A673 (cell line): ENCODE measurements around the gene KIFBP. TPM values are rescaled to one million over a fixed set of nuclear protein-coding genes. Genes with fewer than 3 reads are reported as not detected.
"Not testable (repeated sequence)": the region's sequence is repeated elsewhere in the genome, so short reads cannot be mapped to it uniquely, and the experiment has no call there.

ENCODE experiments used
- BruUV-seq: library from RNA; stranded (reverse); fragments of 400-500 nt; replicated peaks from 2 replicates; lab custom pipeline; 2021; lab: Mats Ljungman, UMichigan
- CTCF ChIA-PET: fragments of 300-600 bp; sonication (Branson Sonifier 250); formaldehyde crosslinking; loops from one replicate; lab custom pipeline; 2022; ENCODE audit warnings: antibody characterized with exemption; lab: Charles Lee
- POLR2A ChIA-PET: fragments of 300-600 bp; sonication (Branson Sonifier 250); formaldehyde crosslinking; loops from one replicate; lab custom pipeline; 2022; ENCODE audit warnings: antibody characterized with exemption; ENCODE audit not compliant: low non-redundant PET; lab: Charles Lee
- DNase-seq: peaks from one replicate; pipeline ENCODE4 v3.0.0-alpha.2; 2015; ENCODE audit warnings: low spot score
- H3K27ac ChIP-seq: fragments of 200-600 bp; sonication (generic); 2 replicates; pipeline ENCODE4 v1.5.1; 2016; ENCODE audit warnings: mixed run types, low read depth, mild to moderate bottlenecking, mixed read lengths, antibody characterized with exemption, low read length; ENCODE audit not compliant: poor library complexity, severe bottlenecking
- H3K27me3 ChIP-seq: fragments of 200-600 bp; sonication (generic); replicated peaks from 2 replicates; pipeline ENCODE4 v1.6.1; 2017; ENCODE audit warnings: mixed run types, low read depth, mild to moderate bottlenecking, mixed read lengths, antibody characterized with exemption, low read length; ENCODE audit not compliant: insufficient read depth, poor library complexity
- H3K36me3 ChIP-seq: fragments of 200-600 bp; sonication (generic); 2 replicates; pipeline ENCODE4 v1.6.1; 2016; ENCODE audit warnings: mixed run types, mild to moderate bottlenecking, mixed read lengths, antibody characterized with exemption, low read length; ENCODE audit not compliant: insufficient read depth, poor library complexity, severe bottlenecking
- H3K4me1 ChIP-seq: fragments of 200-600 bp; sonication (generic); 2 replicates; pipeline ENCODE4 v1.6.1; 2017; ENCODE audit warnings: mixed run types, mild to moderate bottlenecking, mixed read lengths, antibody characterized with exemption, low read length; ENCODE audit not compliant: insufficient read depth, poor library complexity, severe bottlenecking
- H3K4me3 ChIP-seq: fragments of 200-600 bp; sonication (generic); 2 replicates; pipeline ENCODE4 v1.5.1; 2016; ENCODE audit warnings: low read depth, mixed run types, mild to moderate bottlenecking, mixed read lengths, low read length; ENCODE audit not compliant: poor library complexity, severe bottlenecking
- H3K9me3 ChIP-seq: fragments of 200-600 bp; sonication (generic); 2 replicates; pipeline ENCODE4 v1.6.1; 2016; ENCODE audit warnings: mixed run types, low read depth, mild to moderate bottlenecking, mixed read lengths, antibody characterized with exemption, low read length; ENCODE audit not compliant: poor library complexity, severe bottlenecking
- EZH2 ChIP-seq: fragments of 200-600 bp; sonication (generic); IDR thresholded peaks from 2 replicates; pipeline ENCODE4 v1.6.1; 2017; ENCODE audit warnings: borderline replicate concordance, low read depth, mild to moderate bottlenecking, mixed read lengths, antibody characterized with exemption, low read length; ENCODE audit not compliant: poor library complexity, severe bottlenecking
- intact Hi-C: fragments of 100-400 bp; cut with micrococcal nuclease; formaldehyde crosslinking; loops from one replicate; pipeline ENCODE4 v1.10.0; 2022; ENCODE audit not compliant: unreplicated experiment
- total RNA-seq: library from RNA; stranded (reverse); gene quantifications from 2 replicates; pipeline ENCODE4 v1.2.3, GENCODE V29; 2021
- TF ChIP-seq, protein P1 (sequence below): fragments of 300-800, 200-600 bp; sonication (generic); conservative IDR thresholded peaks from 2 replicates; pipeline ENCODE4 v1.5.1; 2017; ENCODE audit warnings: low read depth, mild to moderate bottlenecking, antibody characterized with exemption, low read length, moderate library complexity, mixed read lengths

Gene KIFBP
- total RNA-seq, 1 experiment from 2014 or later: 42.8 TPM

DNA sequence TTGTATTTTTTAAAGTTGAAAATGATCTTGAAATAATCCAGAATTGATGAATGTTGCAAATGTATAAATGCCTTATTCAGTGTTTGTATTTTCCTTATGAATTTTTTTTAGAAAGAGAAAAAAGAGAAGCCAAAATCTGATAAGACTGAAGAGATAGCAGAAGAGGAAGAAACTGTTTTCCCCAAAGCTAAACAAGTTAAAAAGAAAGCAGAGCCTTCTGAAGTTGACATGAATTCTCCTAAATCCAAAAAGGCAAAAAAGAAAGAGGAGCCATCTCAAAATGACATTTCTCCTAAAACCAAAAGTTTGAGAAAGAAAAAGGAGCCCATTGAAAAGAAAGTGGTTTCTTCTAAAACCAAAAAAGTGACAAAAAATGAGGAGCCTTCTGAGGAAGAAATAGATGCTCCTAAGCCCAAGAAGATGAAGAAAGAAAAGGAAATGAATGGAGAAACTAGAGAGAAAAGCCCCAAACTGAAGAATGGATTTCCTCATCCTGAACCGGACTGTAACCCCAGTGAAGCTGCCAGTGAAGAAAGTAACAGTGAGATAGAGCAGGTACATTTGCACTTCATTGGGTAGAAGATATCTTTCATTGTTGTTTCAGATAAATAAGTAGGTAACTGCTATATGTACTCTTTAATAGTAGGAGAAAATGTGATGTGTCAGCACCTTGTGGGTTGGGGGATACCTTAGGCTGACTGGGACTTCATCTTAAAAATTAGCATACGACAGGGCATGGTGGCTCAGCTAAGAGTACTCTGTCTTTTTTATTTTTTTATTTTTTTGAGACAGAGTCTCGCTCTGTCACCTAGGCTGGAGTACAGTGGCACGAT, 28.7 kb upstream of the KIFBP start:
- H3K9me3 ChIP-seq: no peaks in the 10 kb centered on the region
- H3K27me3 ChIP-seq: no peaks in the 10 kb centered on the region
- intact Hi-C loops: loop anchor here (5.0 kb wide), 1 partner anchor 58 kb away; the partner anchor contains the start of gene DDX50
- no peaks in the 10 kb centered on the region for H3K4me1 ChIP-seq
- DNase-seq: no peak
- TF ChIP-seq EZH2: no peak
- TF ChIP-seq, protein P1, sequence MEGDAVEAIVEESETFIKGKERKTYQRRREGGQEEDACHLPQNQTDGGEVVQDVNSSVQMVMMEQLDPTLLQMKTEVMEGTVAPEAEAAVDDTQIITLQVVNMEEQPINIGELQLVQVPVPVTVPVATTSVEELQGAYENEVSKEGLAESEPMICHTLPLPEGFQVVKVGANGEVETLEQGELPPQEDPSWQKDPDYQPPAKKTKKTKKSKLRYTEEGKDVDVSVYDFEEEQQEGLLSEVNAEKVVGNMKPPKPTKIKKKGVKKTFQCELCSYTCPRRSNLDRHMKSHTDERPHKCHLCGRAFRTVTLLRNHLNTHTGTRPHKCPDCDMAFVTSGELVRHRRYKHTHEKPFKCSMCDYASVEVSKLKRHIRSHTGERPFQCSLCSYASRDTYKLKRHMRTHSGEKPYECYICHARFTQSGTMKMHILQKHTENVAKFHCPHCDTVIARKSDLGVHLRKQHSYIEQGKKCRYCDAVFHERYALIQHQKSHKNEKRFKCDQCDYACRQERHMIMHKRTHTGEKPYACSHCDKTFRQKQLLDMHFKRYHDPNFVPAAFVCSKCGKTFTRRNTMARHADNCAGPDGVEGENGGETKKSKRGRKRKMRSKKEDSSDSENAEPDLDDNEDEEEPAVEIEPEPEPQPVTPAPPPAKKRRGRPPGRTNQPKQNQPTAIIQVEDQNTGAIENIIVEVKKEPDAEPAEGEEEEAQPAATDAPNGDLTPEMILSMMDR: no peak
- no TSS peak for BruUV-seq
- H3K27ac ChIP-seq: no peak overlapping the region
- ChIA-PET POLR2A (no interaction called here), CTCF (interaction anchor here (0.5 kb wide), 1 partner anchor 21 kb away, joined by 4 read pairs; no protein-coding TSS in a partner anchor)
- H3K36me3 ChIP-seq: peaks cover 60% of the 10 kb centered on the region
- no peak overlapping the region for H3K4me3 ChIP-seq

GRCh38 chr10:68963151-68963550, 25.5 kb upstream of the KIFBP start:
- DNase-seq: no peak
- intact Hi-C loops: no loop called here
- no TSS peak for BruUV-seq
- H3K27me3 ChIP-seq: no peaks in the 10 kb centered on the region
- TF ChIP-seq, protein P1: no peak
- ChIA-PET POLR2A (no interaction called here), CTCF (no interaction called here)
- no peaks in the 10 kb centered on the region for H3K9me3 ChIP-seq
- no peak overlapping the region for H3K27ac ChIP-seq
- H3K36me3 ChIP-seq: peaks cover 91% of the 10 kb centered on the region
- H3K4me1 ChIP-seq: no peaks in the 10 kb centered on the region
- no peak overlapping the region for H3K4me3 ChIP-seq

- H3K36me3 ChIP-seq: peaks cover 98% of the 10 kb centered on the region
- ChIA-PET POLR2A (no interaction called here), CTCF (interaction anchor here (0.6 kb wide), 1 partner anchor 197 kb away, joined by 3 read pairs; no protein-coding TSS in a partner anchor)
- no peaks in the 10 kb centered on the region for H3K27me3 ChIP-seq
- no TSS peak for BruUV-seq
- no peak overlapping the region for H3K27ac ChIP-seq
- TF ChIP-seq, protein P1: no peak
- TF ChIP-seq EZH2: no peak
- H3K4me3 ChIP-seq: no peak overlapping the region
- no peaks in the 10 kb centered on the region for H3K4me1 ChIP-seq
- intact Hi-C loops: no loop called here
- H3K9me3 ChIP-seq: no peaks in the 10 kb centered on the region
- DNase-seq: no peak
Measured at GRCh38 chr10:68973975-68974374, 14.6 kb upstream of the KIFBP start.

DNA sequence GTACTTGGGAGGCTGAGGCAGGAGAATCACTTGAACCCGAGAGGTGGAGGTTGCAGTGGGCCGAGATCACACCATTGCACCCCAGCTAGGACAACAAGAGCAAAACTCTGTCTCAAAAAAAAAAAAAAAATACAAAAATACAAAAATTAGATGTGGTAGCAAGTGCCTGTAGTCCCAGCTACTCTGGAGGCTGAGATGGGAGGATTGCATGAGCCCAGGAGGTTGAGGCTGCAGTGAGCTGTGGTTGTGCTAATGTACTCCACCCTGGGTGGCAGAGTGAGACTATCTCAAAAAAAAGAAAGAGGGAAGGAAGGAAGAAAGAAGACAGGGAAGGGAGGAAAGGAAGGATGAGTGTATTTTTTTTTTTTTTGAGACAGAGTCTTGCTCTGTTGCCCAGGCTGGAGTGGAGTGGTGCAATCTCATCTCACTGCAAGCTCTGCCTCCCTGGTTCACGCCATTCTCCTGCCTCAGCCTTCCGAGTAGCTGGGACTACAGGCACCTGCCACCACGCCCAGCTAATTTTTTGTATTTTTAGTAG, 12.6 kb upstream of the KIFBP start:
- H3K9me3 ChIP-seq, BruUV-seq, H3K27ac ChIP-seq, H3K4me1 ChIP-seq, CTCF ChIA-PET, DNase-seq, H3K27me3 ChIP-seq, POLR2A ChIA-PET, H3K4me3 ChIP-seq: not testable (repeated sequence)
- H3K36me3 ChIP-seq: peaks cover 94% of the 10 kb centered on the region
- intact Hi-C loops: loop anchor here (5.0 kb wide), 1 partner anchor 224 kb away; no protein-coding TSS in a partner anchor

DNA sequence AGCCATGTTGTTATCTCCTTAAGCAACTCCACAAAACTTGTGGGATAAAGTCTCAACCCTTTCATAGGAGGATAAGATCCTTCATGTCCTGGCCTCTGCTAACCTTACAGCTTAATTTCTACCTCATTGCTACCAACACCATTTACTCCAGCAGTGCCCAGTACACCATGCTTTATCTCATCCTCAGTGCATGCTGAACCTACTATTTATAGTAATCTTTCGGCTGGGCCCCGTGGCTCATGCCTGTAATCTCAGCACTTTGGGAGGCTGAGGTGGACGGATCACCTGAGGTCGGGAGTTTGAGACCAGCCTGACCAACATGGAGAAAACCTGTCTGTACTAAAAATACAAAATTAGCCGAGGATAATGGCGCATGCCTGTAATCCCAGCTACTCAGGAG, 8.9 kb upstream of the KIFBP start:
- intact Hi-C loops: loop anchor here (5.0 to 10.0 kb wide), 2 partner anchors 227 to 435 kb away; partner anchors contain the start of gene TACR2
- H3K4me1 ChIP-seq, H3K27ac ChIP-seq, POLR2A ChIA-PET, BruUV-seq, DNase-seq, H3K9me3 ChIP-seq, H3K4me3 ChIP-seq, H3K27me3 ChIP-seq, CTCF ChIA-PET: not testable (repeated sequence)
- peaks cover 94% of the 10 kb centered on the region for H3K36me3 ChIP-seq
